Mammary epithelial cell (primary cell): ENCODE measurements around the gene PNLIPRP3.

ENCODE experiments used
- CTCF ChIP-seq, 2 donors: IDR thresholded peaks in 1 of 2; conservative IDR thresholded peaks in 1 of 2; 2 replicates each; pipeline ENCODE4 v1.5.1; 2011 to 2012; ENCODE audit warnings: inconsistent platforms in 2 of 2, low read length in 2 of 2, mild to moderate bottlenecking in 2 of 2, control low read depth in 1 of 2, low read depth in 1 of 2; ENCODE audit not compliant: insufficient read depth in 1 of 2; ENCODE audit errors: extremely low read depth in 1 of 2
- EZH2 ChIP-seq: IDR thresholded peaks from 2 replicates; pipeline ENCODE4 v1.6.1; 2012; ENCODE audit warnings: low read length, inconsistent platforms, borderline replicate concordance

- TF ChIP-seq CTCF (conservative IDR thresholded peaks at IDR 0.05 in 1 of 2, IDR thresholded peaks at IDR 0.05 in 1 of 2; ENCODE audit: extremely low read depth in 1 of 2, insufficient read depth in 1 of 2, low read depth in 1 of 2, low read length in 2 of 2): no peak
- no peak for TF ChIP-seq EZH2
Observed at GRCh38 chr10:116469437-116469836, 41.8 kb downstream of the PNLIPRP3 start.
